Measurements from ENCODE around the gene PAX5. TPM values are rescaled to one million over a fixed set of nuclear protein-coding genes. Genes with fewer than 3 reads are reported as not detected.
A peak's percentile ranks its signal among the peaks of the same experiment; 100 is the strongest.

The PAX5 gene
- total RNA-seq, 6 experiments from 2014 or later = not detected

DNA sequence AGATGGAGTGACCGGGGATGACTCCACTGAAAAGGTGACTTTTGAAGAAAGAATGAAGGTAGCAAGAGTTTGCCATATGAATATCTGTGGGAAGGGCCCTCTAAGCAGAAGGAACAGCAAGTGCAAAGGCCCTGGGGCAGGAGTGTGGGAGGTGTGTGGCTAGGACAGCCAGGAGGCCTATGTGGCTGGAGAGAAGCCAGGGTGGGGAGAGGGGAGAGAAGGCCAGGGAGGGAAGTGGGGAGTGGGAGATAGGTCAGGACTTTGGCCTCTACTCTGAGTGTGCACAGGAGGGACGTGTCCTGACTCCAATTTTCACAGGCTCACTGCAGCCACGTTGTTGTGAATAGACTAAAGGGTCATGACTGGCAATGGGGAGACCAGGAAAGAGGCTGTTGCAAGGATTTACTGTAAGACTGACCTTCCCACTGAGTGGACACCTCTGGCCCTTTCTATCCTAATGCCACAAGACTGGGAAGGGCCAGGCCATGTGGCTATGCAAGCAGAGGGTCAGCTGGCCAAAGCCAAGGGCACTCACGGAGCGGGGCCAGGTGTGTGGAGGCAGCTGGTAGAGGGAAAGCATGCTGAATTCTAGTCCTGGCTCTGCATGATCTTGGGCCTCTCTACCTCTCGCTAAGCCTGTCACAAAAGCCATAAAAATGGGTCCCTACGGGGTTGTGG is 172.4 kb downstream of the PAX5 start:
- H3K36me3 Mint-ChIP-seq (ENCODE audit: low read depth) = no peaks in the 10 kb centered on the region
- DNase-seq = no peak
- H3K27ac Mint-ChIP-seq = no peak overlapping the region
- peaks cover 44% of the 10 kb centered on the region for H3K27me3 Mint-ChIP-seq (ENCODE audit: insufficient read depth)
- no peaks in the 10 kb centered on the region for H3K9me3 Mint-ChIP-seq
- TF ChIP-seq, protein P1, sequence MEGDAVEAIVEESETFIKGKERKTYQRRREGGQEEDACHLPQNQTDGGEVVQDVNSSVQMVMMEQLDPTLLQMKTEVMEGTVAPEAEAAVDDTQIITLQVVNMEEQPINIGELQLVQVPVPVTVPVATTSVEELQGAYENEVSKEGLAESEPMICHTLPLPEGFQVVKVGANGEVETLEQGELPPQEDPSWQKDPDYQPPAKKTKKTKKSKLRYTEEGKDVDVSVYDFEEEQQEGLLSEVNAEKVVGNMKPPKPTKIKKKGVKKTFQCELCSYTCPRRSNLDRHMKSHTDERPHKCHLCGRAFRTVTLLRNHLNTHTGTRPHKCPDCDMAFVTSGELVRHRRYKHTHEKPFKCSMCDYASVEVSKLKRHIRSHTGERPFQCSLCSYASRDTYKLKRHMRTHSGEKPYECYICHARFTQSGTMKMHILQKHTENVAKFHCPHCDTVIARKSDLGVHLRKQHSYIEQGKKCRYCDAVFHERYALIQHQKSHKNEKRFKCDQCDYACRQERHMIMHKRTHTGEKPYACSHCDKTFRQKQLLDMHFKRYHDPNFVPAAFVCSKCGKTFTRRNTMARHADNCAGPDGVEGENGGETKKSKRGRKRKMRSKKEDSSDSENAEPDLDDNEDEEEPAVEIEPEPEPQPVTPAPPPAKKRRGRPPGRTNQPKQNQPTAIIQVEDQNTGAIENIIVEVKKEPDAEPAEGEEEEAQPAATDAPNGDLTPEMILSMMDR (IDR thresholded peaks at IDR 0.05) = no peak
- H3K4me3 Mint-ChIP-seq = no peak overlapping the region
- no peaks in the 10 kb centered on the region for H3K4me1 Mint-ChIP-seq (ENCODE audit: low read depth)

DNA sequence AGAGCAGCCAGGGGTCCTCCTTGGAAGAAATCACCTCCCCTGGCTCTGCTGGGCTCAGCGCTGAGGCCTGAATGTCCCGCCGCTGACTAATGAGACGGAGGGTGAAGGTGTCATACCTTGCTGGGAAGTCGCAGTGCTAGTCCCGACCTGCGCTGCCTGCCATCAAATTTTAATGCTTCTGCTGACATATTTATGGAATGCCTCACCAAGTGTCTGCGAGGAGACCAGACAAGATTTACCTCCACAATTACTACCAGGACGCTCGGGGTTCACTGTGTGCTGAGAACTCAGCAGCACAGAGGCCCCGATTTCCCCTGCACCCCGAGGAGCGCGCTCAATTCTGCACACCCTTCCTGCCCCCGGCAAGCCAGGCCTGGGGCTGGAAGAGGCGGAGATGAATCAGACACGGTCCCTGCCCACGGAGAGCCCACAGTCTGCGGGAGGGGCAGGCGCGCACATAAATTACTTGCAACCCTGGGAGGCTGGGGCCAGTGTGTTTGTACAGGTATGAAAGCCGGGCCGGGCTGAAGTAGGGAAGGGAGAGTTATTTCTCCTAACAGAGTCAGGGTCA is 175.2 kb downstream of the PAX5 start:
- peaks cover 54% of the 10 kb centered on the region for H3K27me3 Mint-ChIP-seq (ENCODE audit: insufficient read depth)
- no peak for DNase-seq
- H3K27ac Mint-ChIP-seq = no peak overlapping the region
- H3K4me3 Mint-ChIP-seq = no peak overlapping the region
- H3K4me1 Mint-ChIP-seq (ENCODE audit: low read depth) = no peaks in the 10 kb centered on the region
- no peaks in the 10 kb centered on the region for H3K36me3 Mint-ChIP-seq (ENCODE audit: low read depth)
- H3K9me3 Mint-ChIP-seq = no peaks in the 10 kb centered on the region
- TF ChIP-seq, protein P1 (IDR thresholded peaks at IDR 0.05) = no peak

DNA sequence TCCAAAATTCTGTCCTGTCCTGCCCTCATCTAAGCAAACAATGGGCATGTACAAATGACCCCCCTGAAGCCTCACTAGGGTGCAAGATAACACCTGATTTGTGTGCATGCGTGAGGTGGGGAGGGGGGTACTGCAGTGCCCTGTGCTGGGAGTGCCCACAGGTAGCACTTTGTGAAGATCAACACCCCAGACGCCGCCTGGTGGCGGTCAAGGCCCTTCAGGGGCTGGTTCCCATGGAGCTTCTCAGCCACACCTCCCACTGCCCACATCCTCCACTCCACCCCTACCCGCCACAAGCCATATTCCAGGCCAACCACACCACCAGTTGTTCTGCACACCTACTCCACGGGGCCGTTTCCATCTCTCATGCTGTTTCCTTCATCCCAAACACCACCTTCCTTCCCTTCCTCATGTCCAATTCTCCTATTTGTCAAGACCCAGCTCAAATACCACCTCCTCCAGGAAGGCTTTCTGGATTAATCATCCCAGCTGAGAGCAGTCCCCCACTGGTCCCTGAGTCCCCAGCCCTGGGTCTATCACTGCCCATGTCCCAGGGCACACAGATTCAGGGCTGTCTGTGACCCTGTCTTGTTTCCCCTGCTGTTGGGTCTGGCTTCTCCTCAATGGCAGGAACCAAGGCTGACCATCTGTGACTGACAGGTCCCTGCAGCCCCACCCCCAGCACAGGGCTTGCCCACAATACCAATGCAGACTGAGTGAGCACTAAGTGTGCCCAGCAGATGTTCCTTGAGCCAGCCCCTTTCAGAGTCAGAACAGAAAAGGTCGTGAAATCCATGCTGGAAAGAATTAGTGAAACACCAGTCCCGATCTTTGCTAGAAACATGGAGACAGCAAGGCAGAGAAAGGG is 178.4 kb downstream of the PAX5 start:
- Mint-ChIP-seq H3K36me3 (ENCODE audit: low read depth) (no peaks in the 10 kb centered on the region), H3K4me3 (no peak overlapping the region), H3K27me3 (ENCODE audit: insufficient read depth) (peaks cover 72% of the 10 kb centered on the region), H3K27ac (no peak overlapping the region), H3K4me1 (ENCODE audit: low read depth) (no peaks in the 10 kb centered on the region), H3K9me3 (no peaks in the 10 kb centered on the region)
- TF ChIP-seq, protein P1 (IDR thresholded peaks at IDR 0.05) = peak; percentile 44
- DNase-seq = no peak

DNA sequence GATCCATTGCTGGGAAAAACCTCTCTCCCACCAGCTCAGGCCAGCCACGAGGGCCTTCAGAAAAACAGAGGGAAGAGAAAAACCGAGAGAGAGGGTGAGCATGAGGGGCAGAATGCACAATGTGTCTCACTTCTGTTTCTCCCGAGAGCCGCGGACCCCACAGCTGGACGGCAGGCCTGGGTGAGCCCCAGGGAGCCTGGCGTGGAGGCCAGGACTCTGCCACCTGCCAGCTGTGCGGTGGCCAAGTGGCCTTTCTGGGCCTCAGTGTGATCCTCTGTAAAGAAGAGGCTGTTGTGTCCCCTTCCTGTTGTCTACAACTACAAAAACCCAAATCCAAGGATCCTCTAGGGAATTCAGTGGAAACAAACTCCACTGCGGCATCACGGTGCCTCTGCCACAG is 179.3 kb downstream of the PAX5 start:
- no peaks in the 10 kb centered on the region for H3K9me3 Mint-ChIP-seq
- H3K4me3 Mint-ChIP-seq = no peak overlapping the region
- DNase-seq = no peak
- TF ChIP-seq, protein P1 (IDR thresholded peaks at IDR 0.05) = no peak
- H3K4me1 Mint-ChIP-seq (ENCODE audit: low read depth) = no peaks in the 10 kb centered on the region
- no peaks in the 10 kb centered on the region for H3K36me3 Mint-ChIP-seq (ENCODE audit: low read depth)
- H3K27ac Mint-ChIP-seq = no peak overlapping the region
- H3K27me3 Mint-ChIP-seq (ENCODE audit: insufficient read depth) = peaks cover 70% of the 10 kb centered on the region

DNA sequence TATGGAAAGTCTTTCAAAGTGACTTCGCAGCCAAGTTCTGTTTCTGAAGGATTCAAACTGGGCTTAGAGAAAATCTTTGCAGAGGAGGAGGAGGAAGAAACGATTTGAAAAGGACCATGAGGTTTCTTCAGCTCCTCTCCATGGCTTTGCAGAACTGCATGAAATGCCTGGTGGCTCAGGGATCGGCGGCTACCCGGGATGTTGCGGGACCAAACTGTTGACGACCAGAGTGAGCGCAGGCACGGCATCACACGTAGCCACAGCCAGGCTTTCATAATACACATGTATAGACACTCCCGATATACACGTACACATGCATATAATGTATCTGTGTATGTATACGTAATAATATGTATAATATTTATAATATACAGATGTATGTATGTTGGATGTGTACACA is 180.0 kb downstream of the PAX5 start:
- Mint-ChIP-seq H3K36me3 (ENCODE audit: low read depth) (no peaks in the 10 kb centered on the region), H3K9me3 (no peaks in the 10 kb centered on the region), H3K27ac (no peak overlapping the region), H3K27me3 (ENCODE audit: insufficient read depth) (peaks cover 67% of the 10 kb centered on the region), H3K4me3 (no peak overlapping the region), H3K4me1 (ENCODE audit: low read depth) (no peaks in the 10 kb centered on the region)
- no peak for DNase-seq
- TF ChIP-seq, protein P1 (IDR thresholded peaks at IDR 0.05) = no peak

Measured in HFFc6 (cell line).